DLD1 (cell line): ENCODE measurements around the gene AGFG1.

Experiments used
- in situ Hi-C: cut with HindIII; loops from 2 replicates; pipeline ENCODE4 v1.10.0; 2017; ENCODE audit warnings: low sequenced_read_pairs

The AGFG1 gene

DNA sequence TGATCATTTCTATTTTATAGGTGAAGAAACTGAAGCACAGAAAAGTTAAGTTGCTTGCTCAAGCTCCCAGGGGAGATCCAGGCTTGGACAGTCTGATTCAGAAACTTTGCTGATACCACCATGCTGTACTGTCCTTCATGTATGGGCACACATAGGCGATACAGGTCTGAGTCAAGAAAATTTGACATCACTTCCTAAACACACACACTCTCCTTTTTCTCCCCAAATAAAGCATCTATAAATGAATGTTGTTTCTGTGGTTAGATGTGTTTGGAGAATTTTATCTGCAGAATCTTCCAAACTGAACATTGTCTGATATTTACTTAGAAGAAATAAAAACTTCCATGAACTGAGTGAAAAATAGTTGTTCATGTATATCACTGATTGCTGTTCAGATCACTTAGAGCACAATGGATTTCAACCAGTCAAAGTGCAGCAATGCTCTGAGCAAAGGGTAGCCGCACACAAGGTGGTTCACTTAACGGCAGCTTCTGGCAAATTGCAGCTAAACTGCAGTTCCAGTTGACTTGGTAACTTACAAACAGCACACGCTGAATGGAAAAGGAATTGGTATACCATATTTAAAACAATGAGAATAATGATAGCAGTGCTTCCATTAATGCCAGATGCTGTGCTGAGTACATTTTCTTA is 10.0 kb upstream of the AGFG1 start:
- in situ Hi-C loops = no loop called here

DNA sequence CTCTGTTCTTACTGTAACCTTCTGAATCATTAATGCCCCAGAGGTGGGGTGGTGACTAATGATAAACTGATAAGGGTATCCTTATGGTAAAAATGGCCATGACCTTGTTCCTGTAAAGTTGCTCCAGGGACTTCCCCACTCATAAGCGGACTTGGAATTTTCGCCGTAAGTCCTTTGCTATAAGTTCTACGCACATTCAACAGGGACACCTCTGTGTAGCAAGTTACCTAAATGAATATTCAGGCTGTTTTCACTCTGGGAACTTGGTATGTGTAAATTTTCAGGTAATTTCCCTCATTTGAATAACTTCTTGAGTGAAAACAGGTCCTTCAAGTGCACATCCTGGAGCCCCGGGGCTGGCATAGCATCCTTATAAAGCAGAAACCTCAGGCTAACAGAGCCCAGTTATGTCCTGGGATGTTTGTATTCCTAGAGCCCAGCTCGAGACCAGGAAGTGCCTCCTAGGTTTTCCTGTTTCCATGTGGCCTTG is 9.4 kb upstream of the AGFG1 start:
- in situ Hi-C loops = no loop called here

DNA sequence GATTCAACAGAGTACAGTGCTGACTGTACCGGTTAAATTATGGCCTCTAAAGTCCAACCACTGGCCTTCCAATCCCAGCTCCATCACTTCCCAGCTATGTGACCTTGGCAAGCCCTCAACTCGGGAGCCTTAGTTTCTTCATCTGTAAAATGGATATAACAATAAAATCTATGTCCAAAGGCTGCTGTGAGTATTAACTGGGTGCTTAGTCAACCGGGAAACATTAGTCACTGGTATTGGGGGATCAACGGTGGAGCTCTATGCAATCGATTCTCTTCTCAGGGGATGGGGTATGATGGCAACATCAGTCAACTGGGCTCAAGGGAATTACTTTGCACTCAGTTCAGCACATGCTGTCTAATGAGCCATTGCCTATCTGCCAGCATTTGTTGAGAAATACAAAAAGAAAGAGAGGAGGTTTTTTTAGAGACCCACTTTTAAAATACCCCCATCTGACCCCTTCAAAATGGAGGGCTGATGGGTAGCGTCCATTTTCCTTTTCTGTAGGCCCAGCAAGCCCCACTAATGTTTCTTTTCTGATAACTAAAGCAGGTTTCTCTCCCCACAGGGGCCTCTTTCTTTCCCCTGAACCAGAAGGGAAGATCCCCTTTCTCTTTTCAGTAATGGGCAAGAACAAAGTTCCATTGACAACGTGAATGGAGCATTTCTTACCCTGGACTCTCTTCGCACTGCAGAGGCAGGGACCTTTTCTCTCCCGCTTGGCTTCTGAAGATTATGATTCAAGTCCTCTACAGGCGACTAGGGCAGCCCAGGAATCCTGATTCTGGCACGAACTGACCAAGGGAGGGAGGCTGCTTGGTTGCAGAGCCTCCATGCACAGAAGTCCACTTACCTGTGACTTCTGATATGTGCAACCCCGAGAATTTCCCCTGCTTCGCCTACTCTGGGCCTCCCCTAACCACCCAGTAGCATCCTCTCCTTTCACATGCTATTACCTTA is 8.7 kb upstream of the AGFG1 start:
- in situ Hi-C loops = no loop called here

DNA sequence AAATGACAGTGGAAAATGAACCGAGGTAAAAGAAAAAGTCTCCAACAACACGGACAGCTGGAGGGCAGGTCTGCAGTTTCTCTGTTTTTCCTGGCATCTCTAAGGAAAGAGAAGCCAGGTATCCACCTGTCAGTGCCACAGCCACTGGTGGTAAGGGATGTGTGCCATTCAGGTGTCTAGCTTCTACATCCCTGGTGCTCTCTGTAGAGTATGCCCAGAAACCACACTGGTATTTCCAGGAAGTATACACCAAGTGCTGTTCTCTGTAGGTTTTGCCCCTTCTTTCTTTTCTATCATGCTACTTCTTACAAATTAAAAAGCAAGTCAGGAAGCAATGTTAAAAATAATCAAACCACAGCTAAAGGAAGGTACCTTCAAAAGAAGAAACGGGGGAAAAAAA is 7.6 kb upstream of the AGFG1 start:
- in situ Hi-C loops = no loop called here

DNA sequence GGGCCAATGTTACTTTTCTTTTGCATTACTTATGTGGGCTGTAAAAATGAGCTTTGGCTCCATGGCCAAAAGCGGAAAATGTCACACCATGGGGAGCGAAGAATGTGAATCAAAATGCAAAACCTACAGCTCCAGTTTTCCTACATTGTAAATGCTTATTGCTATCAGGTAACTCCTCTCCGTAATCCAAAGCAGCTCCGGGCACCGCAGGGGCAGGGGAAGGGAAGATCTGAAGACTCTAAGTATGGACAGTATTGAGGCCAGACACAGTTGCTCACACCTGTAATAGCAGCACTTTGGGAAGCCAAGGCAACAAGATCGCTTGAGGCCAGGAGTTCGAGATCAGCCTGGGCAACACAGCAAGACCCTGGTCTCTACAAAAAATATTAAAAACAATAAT is 7.1 kb upstream of the AGFG1 start:
- in situ Hi-C loops = no loop called here

DNA sequence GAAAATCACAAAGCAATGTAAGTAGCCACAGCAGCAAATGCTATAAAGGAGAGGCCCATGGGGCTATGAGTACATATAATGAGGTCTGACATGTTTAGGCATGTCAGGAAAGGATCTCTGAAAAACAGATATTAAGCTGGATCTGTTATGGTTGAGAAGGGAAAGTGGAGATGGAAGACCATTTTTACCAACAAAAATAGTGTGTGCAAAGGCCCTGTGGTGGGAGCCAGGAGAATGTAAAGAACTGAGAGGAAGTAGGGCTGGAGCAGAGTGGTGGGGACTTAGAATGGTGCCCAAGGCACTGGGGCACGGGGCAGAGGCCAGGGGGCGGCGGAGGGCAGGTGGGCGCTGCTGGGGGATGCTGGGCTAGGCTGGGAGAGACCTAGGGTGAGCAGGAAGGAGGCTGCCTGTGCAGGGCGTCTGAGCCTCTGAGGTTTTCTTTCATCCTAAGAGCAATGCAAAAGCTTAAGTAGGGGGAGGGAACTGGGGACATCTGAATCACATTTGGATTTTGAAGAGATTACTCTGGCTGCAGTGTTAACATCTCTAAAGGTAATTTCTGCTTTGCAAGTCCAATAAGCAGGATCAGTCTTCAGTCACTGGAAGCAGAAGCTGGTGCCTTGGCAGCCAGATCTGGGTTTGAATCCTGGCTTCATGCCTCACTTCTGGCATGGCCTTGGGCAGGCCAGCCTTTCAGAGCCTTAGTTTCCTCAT is 4.9 kb upstream of the AGFG1 start:
- in situ Hi-C loops = no loop called here

DNA sequence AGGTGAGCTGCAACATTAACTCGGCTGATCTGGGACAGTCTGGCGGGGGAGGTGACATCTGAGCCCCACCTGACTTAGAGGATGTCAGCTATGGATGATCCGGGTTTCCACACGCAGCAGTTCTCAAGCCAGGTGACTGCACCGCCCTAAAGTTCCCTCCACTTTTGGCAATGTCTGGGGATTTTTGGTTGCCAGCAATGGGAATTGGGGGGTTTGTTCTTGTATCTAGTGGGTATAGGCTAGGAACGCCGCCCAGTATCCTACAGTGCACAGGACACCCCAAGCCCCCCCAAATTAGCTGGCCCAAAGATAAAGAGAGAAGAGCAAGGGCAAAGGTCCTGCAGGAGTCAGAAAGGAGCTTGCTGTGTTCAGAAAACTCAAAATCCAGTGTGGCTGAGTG is 544 bp upstream of the AGFG1 start:
- in situ Hi-C loops = no loop called here

DNA sequence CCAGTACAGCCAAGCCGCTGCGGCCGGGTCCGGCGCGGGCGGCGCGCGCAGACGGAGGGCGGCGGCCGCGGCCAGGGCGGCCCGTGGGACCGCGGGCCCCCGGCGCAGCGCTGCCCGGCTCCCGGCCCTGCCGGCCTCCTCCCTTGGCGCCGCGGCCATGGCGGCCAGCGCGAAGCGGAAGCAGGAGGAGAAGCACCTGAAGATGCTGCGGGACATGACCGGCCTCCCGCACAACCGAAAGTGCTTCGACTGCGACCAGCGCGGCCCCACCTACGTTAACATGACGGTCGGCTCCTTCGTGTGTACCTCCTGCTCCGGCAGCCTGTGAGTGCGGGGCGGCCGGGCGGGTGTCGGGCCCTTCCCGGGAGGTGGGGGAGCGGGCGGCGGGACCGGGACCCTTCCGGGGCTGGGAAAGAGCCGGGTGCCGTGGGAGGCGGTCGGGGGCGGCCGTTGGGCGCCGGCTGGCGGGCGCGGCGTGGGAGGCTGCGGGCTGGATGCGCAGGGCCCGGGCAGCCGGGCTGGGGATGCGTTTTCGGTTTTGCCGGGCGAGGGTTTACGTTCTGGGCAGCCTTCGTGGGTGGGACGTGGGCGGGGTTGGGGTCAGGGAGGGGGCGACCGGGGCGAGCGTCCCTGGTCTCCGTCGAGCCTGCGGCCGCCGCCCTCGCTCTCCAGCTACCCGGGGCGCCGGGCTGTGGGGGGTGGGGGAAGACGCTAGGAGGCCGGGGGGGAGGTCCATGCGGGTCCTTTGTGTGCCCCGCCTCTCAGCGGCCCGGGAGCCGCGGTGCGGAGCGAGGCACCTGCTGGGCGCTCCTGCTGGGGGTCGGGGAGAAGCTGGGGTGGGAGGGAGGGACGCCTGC is 537 bp downstream of the AGFG1 start:
- in situ Hi-C loops = no loop called here

DNA sequence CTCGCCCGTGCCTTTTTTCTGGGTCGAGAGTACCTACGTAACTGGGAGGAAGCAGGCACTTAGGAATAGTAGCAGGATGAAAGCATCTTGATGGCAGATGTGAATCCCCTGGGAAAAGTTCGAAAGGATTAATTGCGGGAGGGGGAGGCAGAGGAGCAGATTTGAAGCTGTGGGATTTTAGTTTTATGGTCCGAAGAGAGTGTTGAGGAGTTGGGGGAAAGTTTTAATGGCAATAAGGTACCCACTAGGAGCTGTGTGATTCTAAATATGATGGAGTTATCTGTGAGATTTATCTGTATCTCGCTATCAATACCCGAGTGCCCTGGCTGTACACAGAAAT is 1.1 kb downstream of the AGFG1 start:
- in situ Hi-C loops = no loop called here

DNA sequence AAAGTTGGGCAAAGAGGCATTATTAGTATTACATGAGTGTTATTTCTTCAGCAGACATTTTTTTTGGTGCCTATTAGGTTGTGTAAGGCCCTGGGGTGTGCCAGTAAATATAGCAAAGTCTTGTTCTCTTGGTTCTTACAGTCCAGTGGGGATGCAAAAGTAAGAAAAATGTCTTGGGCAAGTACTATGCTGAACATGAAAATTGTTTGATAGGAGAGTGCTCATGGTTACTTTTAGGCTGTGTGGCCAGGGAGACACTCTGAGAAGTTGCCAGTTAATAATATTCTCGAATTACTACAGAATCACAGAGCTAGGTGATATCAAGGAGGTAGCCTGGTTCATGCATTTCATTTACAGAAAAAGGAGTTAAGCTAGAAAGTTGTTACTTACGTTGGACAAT is 1.9 kb downstream of the AGFG1 start:
- in situ Hi-C loops = no loop called here

DNA sequence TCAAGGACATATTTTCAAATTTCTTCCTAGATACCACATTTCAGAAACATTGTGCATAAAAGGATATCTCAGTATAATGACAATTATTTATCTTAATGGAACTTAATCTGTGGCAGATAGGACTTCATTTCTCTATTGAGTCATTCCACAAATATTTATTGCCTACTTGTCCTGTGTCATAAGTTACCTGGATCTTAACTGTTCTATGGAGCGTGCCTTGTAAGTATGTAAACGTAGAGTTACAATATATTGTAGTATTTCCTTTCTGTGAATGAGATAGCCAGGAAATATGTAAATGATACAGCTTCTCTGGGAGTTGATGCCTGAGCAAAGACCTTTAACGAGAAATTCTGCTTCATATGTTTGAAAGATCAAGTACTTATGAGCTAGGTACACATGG is 2.5 kb downstream of the AGFG1 start:
- in situ Hi-C loops = no loop called here

DNA sequence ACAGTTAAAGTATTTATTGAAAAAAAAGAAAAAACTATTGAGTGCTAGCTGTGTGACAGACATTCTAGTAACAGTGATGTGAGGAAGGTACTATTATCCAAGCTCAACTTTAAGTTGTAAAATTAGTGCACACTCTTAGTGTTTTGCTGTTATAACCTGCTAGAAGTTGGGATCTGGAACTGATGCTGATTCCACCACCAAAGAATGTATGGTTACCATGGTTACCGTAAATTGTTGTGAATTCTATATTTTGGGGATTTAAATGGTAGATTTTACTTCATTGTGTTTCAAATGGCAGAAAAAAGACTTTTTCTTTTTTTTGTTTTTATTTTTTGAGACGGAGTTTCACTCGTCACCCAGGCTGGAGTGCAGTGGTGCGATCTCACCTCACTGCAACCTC is 5.3 kb downstream of the AGFG1 start:
- in situ Hi-C loops = no loop called here

DNA sequence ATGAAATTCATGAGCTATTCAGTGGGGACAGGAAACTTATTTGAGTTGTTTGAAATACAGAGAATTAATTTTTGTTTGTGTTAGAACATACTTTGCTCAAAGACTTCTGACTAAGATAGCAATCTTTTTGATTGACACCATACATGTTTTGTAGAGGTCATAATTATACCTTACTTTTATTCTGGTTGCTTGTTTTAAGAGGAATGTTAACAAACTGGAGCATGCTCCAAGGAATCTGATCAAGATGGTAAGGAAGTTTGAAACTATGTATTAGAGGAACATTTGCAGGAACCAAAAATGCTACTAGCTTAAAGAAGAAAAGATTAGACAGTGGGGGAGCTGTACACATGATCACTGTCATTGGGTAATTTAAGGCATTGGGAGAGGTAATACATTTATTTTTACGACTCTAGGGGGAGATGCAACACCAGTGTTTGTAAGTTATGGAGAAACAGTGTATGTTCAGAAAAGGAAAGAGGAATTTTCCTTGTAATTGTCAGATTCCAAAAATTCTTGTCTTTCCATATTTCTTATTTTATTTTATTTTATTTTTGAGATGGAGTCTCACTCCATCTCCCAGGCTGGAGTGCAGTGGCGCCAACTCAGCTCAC is 8.0 kb downstream of the AGFG1 start:
- in situ Hi-C loops = no loop called here

DNA sequence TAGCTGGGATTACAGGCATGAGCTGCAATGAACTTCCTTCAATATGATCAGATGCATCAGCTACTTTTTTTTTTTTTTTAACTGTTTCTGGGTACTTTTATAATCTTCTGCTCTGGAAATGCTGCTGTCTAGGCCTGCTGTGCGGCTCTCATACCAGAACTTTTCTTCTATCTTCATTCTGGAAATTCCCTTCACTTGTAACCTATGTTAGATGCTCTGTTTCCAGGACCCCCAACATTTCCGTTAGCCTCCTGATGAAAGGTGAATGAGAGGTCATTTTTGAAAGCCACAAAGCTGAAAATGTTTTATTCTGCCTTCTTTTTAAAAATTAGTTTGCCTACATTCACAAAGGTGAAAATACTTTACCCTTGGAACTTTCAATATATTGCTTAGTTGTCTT is 8.6 kb downstream of the AGFG1 start:
- in situ Hi-C loops = no loop called here

DNA sequence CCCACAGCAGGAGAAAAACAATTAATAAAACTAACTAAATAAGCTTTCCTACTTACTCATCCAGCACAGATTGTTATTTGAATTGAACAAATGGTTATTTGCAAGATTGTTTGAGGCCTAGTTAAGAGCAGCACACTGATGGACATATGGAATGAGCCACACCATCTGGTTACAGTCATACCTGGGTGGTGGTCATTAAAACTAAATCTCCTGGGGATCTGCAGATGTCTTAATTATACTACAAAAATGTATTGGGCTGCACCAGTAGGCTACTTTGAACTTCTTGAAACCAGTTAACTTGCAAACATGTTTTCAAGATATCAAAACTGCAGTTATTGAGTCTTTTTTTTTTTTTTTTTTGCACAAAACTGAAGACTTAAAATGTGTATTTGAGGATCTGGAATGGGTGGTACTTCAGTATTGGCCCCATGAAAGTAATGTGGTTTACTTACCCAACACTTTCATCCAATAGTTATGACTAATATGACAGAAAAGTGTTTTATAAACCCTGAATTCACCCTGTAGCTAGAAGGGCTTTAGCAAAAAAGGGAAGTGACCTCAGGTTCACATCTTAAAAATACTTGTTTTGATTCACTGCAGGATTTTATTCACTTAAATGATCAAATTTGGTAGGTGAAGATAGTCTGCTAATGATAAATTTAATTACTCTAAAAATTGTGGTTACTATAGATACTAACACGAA is 10.8 kb downstream of the AGFG1 start:
- in situ Hi-C loops = no loop called here

DNA sequence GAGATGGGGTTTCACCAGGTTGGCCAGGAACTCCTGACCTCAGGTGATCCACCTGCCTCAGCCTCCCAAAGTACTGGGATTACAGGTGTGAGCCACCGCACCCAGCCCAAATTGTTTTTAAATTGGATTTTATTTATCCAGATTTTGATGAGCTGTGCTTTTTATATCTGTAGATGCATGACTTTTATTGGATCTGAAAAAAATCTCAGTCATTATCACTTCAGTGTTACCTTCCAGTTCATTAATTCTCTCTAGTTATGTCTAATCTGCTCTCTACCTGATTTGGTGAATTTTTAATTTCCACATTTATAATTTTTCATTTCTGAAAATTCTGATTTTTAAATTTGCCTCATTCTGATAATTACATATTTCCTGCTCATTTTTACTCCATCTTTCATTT is 13.5 kb downstream of the AGFG1 start:
- in situ Hi-C loops = no loop called here

DNA sequence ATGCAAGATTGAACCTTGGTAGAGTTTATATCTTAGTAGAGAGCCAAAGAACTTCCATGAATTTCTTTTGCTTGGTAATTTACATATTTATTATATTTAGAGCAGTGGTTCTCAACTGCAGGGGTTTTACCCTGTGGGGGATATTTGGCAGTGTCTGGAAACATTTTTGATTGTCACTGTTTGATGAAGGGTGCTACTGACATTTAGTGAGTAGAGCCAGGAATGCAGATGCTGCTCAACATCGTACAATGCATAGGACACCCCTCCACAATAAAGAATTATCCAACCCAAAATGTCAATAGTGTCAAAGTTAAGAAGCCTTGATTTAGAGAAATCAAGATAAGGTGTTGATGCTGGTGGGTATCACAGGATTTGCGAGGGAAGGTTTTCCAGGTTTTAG is 14.7 kb downstream of the AGFG1 start:
- in situ Hi-C loops = no loop called here

DNA sequence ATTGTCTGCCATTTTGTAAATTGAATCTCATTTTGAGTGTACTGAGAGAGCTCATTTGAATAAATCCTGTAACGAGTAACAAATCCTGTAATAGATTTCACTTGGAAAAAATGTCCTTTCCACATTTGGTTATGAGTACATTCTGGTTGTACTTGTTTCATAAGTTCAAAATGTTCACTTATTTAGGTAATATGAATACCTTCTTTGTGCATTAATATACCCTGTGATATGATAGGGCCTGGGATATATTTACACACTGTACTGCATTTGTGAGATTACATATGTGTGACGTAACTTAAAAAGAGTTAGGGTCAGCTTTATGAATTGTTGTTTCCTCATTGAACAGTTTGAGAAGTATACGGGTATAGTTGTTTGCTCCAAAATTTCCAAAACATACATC is 16.1 kb downstream of the AGFG1 start:
- in situ Hi-C loops = no loop called here

DNA sequence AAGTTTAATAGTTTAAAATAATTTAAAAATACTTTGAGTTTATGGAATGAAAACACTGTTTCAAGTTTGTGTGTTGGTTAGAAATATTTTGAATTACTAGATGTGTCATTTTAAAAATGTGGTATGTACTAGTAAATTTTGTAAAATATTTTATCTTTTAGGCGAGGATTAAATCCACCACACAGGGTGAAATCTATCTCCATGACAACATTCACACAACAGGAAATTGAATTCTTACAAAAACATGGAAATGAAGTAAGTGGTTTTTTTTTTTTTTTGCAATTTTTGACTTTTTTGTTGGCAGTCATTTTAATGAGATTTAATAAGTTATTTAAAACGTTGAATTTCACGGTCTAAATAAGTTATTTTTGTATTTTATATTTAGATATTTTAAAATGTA is 19.4 kb downstream of the AGFG1 start:
- in situ Hi-C loops = no loop called here

DNA sequence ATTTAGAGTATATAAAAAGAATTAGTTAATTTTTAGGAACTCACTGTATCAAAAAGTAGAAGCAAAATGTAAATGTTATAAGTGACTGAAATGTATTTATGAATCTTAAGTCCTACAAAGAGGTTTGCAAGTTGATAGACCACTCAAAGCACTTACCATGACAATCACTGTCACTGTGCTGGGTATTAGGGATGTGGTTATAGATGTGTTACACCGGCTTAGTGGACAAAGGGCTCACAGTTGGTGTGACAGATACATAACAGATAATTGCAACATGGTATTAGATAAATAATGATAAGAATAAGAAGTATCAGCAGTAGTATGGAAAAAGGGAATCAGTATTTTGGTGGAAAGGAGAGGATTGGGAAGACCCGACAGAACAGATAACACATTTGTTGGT is 21.6 kb downstream of the AGFG1 start:
- in situ Hi-C loops = no loop called here
